ENCODE data around the gene TNPO3.

The TNPO3 gene

GRCh38 chr7:128938544-128939074, 116.3 kb downstream of the TNPO3 start:
- DNase-seq (ENCODE audit: low read depth), result no peak

- no peak for DNase-seq (ENCODE audit: low read depth)
Observed at GRCh38 chr7:128937647-128938543, 117.0 kb downstream of the TNPO3 start, which contains the start of gene IRF5. Gene IRF5, plus strand, starts transcription at chr7:128937927. Its CDS starts 4,155 bp downstream, at chr7:128942082.

- DNase-seq (ENCODE audit: low read depth), result no peak
Observed at GRCh38 chr7:128937271-128937646, 117.7 kb downstream of the TNPO3 start.

DNA sequence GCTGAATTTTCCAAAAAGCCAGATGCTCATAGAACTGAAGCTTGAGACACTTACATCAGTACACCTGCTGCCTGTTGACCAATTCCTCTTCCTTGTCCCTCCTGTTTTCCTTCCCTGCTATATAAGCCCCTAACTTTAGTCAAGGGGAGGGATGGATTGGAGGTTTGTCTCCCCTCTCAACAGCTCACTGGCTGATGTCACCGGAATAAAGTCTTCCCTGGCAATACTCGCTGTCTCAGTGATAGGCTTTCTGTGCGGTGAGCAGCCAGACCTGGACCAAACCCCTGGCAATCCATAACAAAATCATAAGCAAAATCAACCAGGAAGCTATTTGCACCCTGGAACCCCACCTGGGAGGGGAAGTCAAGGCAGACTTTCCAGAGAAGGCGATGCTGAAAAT, 118.1 kb downstream of the TNPO3 start:
- no peak for DNase-seq (ENCODE audit: low read depth)

- DNase-seq (ENCODE audit: low read depth), result no peak
Observed at GRCh38 chr7:128935342-128935730, 119.6 kb downstream of the TNPO3 start.

GRCh38 chr7:128934361-128935341, 120.3 kb downstream of the TNPO3 start:
- DNase-seq (ENCODE audit: low read depth), result no peak

- no peak for DNase-seq (ENCODE audit: low read depth)
Observed at GRCh38 chr7:128933180-128933891, 121.6 kb downstream of the TNPO3 start.

- DNase-seq (ENCODE audit: low read depth), result no peak
Observed at GRCh38 chr7:128932862-128933179, 122.1 kb downstream of the TNPO3 start.

DNA sequence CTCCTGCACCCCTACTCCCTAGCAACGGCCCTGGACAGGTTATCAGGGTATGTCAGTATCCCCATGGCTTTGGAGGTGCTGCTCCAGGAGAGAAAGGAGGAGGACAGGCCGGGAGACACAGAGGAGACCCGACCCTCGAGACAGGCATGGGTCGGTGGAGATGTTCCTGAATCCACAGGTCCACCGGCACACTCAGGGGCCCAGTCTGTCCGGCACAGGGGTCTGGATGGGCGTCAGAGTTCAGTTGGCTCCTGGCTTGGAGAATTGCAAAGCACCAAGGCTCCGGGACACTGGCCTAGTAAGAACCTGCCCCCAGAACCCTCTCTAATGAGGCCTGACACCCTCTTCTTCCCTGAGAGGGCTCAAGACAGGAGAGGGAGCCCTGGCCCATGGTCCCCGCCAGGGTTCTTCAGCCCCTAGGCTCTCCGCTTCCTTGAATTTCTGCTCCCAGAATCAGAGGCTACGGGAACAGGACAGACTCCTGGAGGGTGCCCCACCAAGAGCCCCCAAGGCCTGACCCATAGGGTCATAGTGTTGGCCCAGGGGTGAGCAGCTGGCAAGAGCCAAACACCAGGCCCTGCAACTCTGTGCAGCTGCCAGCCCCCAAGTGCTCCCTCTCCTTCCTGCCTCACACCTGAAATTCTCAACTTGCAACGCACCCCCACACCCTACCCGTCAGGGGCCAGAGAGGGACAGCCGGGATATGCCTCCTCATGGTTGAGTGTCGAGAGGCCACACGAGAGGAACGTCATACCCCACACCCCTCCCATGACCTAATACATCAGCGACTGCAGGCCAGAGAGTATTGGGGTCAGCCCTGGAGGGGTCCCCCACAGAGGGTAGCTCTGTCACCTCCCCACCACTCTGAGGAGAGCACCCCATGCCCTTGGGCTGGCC, 122.7 kb downstream of the TNPO3 start:
- DNase-seq (ENCODE audit: low read depth), result no peak

GRCh38 chr7:128931190-128931798, 123.6 kb downstream of the TNPO3 start:
- DNase-seq (ENCODE audit: low read depth), result no peak

DNA sequence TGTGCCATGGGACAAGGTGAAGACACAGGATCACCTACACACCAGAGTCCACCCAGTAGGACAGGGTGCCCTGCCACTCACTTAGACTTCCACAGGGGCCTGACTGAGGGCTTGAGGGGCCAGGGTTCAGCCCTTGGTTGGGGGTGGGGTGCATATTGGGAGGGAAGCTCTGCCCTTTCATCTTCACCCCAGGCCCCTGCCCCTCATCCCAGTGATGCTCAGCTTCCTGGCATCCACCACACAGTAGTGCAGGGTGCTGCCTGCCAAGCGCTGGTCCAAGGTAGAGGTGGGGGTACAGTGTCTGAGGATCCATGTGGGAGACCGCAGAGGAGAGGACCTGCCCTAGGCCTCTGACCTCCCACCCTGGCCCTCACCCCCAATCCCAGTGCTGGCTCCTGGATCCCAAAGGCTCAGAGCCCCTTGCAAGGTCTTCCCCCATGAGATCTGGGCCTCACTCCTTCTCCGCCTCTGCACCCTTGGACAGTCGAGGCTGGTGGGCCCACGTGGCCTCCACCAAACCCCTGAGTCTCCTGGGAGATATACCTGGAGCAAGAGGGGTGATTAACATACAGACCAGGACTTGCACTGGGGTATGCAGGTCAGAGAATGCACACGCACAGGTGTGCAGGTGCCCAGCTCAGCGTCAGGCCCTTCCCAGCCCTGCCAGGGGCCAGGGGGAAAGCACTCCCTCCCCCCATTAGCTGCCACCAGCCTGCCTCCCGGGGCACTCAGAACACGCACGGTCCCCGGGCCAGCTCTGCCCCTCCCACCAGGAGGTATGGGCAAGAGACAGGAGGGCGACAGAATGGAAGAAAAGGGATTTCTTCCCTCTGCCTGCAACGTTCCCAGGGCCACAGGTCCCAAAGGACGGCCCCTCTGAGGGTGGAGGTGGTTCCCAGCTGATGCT, 125.8 kb downstream of the TNPO3 start:
- no peak for DNase-seq (ENCODE audit: low read depth)

DNA sequence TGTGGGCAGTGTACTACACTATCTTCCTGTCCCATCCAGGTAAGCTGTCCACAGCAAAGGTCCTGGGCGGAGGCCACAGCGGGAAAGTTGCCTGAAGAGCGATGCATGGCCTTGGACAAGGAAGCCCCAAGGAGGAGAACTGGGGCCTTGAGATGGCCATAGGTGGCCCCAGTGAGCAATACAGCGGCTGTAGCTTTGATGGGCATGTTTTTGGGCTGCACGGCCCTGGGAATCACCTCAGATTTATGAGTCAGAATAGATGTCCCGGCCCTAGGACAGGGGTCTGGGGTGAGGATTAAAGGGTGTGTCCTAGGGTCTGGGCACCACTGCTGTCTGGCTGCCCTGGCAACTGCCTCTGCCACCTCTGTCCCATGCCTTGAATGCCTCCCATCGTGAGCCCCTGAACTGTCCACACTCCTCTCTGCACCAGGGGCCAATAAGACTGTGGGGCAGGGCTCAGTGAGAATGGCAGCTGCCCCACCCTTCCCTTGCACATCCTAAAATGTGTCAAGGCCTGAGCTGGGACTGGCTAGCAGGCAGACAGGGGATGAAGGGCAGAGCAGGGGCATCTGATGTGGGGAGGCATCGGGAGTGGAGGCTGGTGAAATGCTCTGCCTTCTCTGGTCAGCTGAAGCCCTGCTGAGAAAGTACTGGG, 126.6 kb downstream of the TNPO3 start:
- no peak for DNase-seq (ENCODE audit: low read depth)

- no peak for DNase-seq (ENCODE audit: low read depth)
Observed at GRCh38 chr7:128924707-128925588, 130.0 kb downstream of the TNPO3 start.

DNA sequence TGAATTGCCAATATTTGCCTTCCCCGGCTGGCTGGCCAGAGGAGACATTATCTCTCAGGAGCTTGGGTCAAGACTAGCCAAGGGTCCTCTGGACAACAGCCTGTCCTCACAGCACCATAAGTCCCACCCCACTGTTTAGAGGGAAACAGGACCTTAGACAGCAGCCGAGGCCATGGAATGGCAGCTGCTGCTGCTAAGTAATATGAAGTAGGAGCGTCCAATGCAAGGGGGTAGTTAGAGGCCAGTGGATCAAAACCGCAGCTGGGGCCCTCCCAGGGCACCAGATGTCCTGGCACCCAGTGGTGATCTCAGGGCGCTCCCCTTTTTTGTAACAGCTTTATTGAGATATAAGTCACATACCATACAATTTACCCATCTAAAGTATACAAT, 131.5 kb downstream of the TNPO3 start:
- DNase-seq (ENCODE audit: low read depth), result no peak

GRCh38 chr7:128922496-128923410, 132.2 kb downstream of the TNPO3 start:
- DNase-seq (ENCODE audit: low read depth), result no peak

- no peak for DNase-seq (ENCODE audit: low read depth)
Observed at GRCh38 chr7:128921866-128922440, 133.0 kb downstream of the TNPO3 start.
